HG02840 (cell line): ENCODE measurements around the gene HDAC7.
A peak's percentile ranks its signal among the peaks of the same experiment; 100 is the strongest.

Source experiments
- ATAC-seq: cut with Tn5 transposase; IDR thresholded peaks from one replicate; pipeline ENCODE4 v1.9.1; 2021; ENCODE audit warnings: mild to moderate bottlenecking, moderate library complexity, moderate number of reproducible peaks; ENCODE audit not compliant: unreplicated experiment, low FRiP score

HDAC7 gene

DNA sequence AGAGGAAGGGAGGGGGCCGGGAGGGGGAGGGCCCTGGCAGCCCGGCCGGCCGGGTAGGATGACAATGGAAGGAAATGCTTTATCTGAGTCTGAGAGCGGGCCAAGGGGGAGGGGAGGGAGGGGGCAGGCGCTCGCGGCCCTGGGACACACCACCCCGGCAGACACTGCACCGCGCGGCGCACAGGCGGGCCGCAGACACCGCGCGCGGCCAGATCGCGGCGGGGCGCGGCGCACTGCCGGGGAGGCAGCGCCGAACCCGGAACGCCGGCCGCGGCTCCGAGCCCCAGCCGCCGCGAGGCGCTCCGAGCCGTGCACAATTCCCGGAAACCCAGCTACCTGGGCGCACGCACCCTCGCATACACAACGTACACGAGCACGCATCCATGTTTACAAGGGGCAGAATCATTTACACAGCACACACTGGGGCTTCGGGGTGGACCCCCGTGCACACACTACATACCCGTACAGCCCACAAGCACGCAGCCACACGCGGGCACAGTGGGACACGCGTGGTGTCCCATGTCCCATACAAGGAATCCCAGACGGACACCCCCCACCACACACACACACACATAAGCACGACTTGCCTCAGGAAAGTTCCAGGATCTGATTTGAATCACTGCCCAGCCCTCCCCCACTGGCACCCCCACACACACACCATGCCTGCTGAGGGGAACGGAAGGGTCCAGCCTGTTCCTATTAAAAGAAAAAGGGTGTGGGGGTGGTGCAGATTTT, at the start of gene HDAC7:
Gene HDAC7 (minus strand): TSS at position 8 of the 735 bp plus-strand sequence. CDS start 118 bp downstream, outside the sequence.
- peak; percentile 40 for ATAC-seq

- peak; percentile 60 for ATAC-seq
Measured at GRCh38 chr12:47868552-47869031, 48.9 kb upstream of the HDAC7 start.

- peak; percentile 5 for ATAC-seq
Measured at GRCh38 chr12:47868041-47868440, 48.3 kb upstream of the HDAC7 start.

DNA sequence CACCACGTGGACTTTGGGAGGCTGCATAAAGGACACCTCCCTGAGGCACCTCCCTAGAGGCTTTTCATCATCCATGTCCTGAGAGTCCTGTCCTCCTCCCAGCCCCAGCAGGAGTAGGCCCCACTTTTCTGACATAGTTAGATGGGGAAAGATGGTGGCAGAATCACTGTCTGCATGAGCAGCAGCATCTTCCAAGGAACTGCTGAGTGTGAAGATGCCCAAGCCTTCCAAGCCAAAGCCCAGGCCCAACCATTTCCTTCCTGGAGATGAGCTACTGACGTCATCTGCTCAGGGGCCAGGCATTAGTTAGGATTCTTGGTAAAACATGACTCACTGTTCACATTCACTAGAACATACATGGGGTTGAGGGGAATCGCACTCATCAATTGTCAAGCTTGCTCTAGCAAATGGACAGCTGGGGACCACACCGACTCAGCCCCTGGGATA, 47.8 kb upstream of the HDAC7 start:
- no peak for ATAC-seq

DNA sequence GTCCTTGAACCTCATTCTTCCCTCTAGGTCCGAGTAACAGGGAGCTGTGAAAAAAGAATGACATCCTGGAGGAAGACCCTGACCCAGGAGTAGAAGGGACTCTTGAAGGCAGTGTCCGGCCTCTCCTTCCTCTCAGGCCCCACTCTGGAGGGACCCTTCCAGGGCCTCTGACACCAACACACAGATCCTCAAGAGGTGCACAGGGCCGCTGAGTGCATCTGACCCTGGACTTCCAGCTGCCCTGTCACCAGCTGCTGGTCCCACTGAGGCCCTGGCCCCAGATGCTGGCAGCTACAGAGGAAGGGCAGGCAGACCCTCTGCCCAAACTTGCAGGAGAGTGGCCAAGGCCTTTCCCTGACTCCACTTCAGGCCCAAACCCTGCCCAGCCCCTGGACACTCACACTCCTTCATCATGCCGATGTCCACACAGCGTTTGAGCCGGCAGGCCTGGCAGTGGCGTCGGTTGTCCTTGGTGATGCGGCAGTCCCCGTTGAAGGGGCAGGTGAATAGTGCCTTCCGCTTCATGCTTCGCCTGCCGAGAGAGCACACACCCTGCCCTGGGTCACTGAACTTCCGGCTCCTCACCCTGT, 45.0 kb upstream of the HDAC7 start:
- no peak for ATAC-seq

GRCh38 chr12:47863985-47864384, 44.3 kb upstream of the HDAC7 start:
- no peak for ATAC-seq

GRCh38 chr12:47863467-47863866, 43.8 kb upstream of the HDAC7 start:
- ATAC-seq = no peak

DNA sequence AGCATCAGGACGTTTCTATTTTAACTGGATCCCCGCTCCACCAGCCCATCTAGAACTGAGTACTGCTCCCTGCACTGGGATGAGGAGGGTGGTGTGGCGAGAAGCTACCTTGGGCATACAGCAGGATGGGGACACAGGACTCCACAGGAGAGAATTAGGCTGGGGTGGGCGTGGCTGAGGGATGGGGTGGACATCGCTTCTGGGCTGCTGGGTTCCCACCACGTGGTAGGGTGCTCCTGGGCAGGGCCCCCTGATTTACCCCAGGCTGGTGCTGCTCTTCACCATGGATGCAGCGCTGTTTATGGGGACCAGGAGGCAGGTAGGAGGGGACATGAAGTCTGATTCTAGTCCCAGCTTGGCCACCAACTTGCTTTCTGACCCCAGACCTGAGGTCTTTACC, 43.2 kb upstream of the HDAC7 start:
- ATAC-seq = no peak

DNA sequence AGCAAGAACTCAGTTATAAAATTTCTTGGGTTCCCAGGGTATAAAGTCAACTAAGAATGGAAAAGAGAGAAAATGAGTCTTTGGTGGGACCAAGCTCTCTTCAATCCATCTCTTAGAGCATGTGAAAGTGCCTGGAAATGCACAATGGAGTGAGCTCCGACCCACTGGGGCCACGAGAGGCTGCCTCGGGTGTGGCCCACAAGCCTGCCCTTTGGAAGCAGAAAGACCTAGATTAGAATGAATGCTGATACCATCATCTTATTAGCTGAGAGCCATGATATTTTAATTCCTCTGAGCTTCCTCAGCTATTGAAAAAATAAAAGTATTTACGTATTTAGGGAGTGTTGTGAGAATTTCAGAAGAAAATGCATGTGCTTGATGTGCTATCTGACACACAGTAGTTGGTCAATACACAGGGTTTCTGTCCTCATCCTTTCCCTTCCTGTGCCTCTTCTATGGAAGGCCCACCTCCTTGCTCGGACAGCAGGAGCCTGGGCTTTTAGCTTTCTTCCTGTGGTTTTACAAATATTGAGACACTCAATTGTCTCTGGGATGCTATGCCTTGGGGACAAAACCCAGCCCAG, 42.6 kb upstream of the HDAC7 start:
- ATAC-seq = no peak

DNA sequence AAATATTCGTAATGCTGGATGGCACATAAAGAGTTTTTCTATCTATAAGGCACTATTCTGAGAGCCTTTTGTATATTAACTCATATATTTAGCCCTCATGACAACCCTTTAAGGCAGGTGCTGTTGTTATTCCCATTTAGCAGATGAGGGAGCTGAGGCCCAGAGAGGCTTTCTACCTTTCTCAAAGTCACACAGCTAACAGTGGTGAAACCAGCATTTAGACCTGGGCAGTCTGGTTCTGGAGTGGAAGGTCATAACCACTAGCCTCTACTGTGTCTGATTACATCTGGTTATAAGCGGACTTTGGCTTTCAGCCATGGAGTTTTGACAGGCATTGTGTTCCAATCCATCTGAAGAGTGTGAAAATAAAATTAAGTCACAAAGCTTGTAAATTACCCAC, 41.2 kb upstream of the HDAC7 start:
- no peak for ATAC-seq

DNA sequence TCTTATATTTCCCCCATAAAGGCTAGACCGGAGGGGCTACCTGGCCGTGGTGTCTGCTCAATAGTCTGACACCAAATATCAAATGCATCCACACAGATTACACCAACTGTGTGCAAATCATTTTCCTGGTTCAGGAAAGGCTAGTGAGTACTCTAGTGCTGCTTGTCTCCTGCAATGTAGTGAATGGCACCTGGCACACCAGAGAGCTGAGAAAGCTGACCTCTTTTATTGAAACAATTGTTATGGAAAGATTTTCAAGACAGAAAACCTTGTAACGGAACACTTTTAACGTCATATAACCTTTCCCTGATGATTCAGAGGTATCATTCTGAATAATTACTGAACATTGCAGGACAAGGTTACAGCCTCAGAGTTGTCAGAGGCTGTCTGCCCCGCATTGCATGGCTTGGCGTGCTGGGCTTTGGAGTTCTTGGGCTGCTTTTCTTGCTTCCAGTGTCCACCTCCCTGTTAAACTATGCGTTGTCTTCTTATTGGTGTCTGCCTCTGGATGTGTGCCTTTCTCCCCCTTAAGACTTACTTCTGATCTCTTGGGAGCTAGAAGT, 40.7 kb upstream of the HDAC7 start:
- no peak for ATAC-seq

DNA sequence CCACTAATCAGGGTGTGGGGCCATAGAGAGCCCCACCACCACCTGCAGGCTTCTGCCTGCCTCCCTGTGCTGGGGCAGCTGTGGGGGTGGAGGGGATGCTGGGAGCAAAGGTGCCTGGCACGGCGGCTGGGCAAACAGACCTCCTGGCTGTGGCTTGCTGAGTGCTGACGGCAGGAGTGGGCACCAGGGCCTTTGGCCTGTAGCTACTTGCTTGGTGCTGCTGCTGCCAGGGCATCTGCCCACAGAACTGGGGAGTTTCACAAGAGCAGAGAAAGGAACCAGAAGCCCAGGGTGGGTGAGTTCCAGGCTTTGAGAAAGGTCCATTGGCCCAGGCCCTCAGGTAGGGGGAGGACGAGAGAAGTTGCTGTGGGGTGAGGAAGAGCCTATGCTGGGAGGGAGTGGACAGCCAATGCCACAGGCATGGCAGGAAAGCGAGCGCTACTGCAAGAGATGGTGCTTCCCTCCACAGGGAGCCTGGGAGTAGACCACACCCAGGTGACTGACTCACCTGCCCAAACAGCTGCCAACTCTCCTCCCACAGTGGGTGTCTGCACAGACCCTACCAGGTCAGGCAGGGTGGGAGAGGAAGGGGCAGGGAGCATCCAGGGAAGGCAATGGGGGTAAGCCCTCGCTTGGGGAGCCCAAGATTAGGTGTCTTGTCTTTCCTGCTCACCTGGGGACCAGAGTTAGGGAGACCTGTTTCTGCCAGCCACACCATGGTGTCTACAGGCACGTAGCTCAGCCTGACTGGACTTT, 39.0 kb upstream of the HDAC7 start:
- ATAC-seq = no peak

GRCh38 chr12:47856721-47857575, 37.2 kb upstream of the HDAC7 start:
- no peak for ATAC-seq

GRCh38 chr12:47856094-47856493, 36.4 kb upstream of the HDAC7 start:
- no peak for ATAC-seq

- no peak for ATAC-seq
Measured at GRCh38 chr12:47855502-47855901, 35.8 kb upstream of the HDAC7 start.

DNA sequence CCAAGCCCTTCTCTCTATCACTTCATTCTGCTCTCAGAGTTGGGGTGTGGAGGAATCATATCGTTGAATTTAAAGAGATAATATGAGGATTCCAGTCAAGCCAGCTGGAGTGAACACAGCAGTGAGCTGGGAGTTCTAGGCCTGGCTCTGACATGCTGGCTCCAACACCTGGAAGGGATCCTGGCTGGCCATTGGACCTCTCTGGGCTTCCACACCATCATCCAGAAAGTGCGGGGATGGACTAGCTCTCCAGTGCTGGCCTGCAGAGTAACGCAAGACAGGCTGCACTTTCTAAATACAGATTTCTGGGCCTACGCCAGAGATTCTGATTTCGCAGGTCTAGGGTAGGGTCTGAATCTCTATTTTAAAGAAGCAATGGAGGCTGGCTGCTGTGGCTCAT, 34.8 kb upstream of the HDAC7 start:
- ATAC-seq = no peak

GRCh38 chr12:47852096-47852571, 32.4 kb upstream of the HDAC7 start:
- ATAC-seq = no peak

- no peak for ATAC-seq
Measured at GRCh38 chr12:47851303-47851952, 31.7 kb upstream of the HDAC7 start.
